HG03025 (cell line): ENCODE measurements around the gene SALL4.
"Not testable (repeated sequence)": the region's sequence is repeated elsewhere in the genome, so short reads cannot be mapped to it uniquely, and the experiment has no call there.

Experiments
- ATAC-seq: cut with Tn5 transposase; IDR thresholded peaks from one replicate; pipeline ENCODE4 v1.9.1; 2021; ENCODE audit warnings: mild to moderate bottlenecking, moderate library complexity; ENCODE audit not compliant: unreplicated experiment, low FRiP score

The SALL4 gene

DNA sequence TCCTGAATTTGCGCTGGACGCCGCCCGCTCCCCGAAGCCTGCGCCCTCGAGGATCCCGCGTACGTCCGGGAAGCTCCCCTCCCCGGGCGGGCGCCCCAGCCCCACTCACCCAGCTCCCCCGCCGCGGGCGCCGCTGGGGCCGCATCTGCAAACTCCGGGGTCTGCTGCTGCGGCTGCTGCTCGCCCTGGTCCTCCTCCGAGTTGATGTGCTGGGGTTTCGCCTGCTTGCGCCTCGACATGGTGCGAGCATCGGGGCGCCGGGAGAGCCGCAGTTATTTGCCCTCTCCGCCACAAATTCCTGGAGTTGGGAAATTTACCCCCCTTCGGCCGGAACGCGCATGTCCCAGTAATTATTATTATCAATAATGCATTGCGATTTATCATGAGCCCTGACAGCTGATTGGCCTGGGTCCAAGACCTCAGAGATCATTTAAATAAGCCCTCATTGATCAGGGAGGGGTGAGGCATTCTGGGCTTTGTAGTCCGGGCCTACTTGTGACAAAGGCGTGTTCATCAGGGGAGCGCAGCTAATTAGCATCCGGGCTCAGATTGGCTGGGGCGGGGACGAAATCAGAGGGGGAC, at the start of gene SALL4:
TSS of gene SALL4 (minus strand) at position 352 of the 582 bp plus-strand sequence. CDS start at position 239, 113 bp downstream.
- no peak for ATAC-seq

DNA sequence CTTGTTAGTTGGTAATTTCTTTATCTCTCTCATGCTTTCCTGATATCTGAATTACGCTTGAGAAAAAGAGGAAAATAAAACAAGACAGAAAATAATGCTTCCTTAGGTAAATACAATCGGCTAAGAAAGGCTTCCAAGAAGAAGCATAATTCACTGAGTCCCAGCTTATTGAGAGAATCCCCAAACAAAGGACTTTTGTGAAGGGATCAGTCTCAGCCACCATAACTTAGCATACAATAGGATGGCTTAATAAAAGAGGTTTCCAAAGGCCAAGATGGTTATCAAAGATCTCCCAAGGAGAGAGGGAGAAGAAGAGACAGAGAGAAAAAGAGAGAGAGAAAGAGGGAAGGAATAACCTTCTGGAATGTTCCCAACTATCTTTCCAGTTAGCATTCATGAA, 46.0 kb upstream of the SALL4 start:
- ATAC-seq: no peak

GRCh38 chr20:51840865-51841264, 38.5 kb upstream of the SALL4 start:
- ATAC-seq: no peak

DNA sequence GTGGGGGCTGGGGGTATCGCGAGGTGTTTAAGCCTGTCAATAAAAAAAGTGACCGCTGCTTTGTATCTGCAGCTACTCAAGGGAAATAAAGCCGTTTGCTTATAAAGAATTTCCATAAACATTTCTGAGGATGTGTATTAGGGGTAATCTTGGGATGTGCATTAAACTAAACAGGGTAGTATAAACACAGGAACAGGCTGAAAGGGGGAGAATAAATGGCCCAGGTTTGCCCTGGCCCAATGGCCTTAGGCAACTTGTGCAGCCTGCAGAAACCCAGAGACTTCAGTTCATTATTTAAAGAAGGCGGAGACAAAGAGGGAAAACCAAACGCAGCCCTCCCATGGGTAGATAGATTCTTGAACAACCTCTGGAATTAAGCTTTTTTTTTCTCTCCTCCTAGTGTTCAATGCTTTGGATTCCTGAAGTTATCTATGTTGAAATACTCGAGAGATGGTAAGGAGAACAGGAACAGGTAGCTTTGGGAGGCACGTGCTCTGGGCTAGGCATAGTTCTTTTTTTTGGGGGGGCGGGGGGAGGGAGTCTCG, 35.6 kb upstream of the SALL4 start:
- ATAC-seq: no peak

- ATAC-seq: no peak
These were observed 35.1 kb upstream of the SALL4 start for GRCh38 chr20:51837436-51837835.

DNA sequence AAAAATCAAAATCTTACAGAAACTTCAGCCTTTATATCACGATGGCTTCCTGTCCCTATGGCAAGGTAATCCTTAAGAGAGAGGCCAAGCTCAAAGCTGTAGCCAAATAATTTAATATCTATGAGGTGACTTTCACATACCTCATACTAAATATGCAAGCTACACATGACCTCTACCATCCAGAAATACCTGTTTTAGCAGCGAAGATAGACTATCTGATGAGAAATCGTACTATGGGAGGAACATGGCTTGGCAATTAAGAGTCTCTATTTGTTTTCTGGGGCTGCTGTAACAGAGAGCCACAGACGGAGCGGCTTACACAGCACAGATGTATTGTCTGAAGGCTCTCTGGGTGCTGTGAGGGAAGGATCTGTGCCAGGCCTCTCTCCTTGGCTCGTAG, 31.0 kb upstream of the SALL4 start:
- no peak for ATAC-seq

DNA sequence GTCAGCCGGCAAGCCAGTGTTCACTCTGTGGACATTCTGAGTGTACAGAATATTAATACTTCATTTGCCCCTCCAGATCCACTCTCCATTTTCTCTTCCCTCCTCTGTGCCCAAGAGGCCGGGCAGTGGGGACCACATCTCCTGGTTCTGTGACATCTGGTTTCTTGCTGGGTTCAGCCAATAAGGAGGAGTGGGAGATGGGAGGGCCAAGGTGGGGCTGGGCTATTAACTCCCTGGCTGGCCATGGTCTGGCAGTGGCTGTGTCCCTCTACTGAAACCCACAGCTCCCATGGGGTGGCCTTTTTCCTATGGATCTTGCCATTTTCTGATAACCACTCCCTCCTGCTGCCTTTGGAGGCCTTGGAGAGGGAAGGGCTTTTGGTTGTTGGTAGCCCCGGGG, 30.0 kb upstream of the SALL4 start:
- ATAC-seq: no peak

DNA sequence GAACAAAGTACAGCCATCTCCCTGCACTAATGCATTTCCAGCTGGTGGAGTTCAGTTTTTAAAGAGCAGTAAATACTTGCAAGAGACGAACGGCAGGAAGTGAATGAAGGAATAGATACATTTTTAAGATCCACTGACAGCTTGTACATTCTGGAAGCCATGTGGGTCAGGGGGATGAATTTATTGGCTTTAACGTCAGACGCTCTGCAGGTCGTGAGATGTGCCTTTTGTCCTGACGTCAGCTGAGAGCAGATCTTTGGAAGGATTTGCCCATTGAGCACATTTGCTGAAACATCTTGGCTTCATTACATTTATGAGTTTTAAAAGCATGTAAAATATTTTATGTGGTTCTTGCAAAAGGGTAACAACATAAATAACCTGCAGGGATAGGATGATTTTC, 29.5 kb upstream of the SALL4 start:
- no peak for ATAC-seq

- ATAC-seq: no peak
These were observed 28.2 kb upstream of the SALL4 start for GRCh38 chr20:51830538-51830937.

DNA sequence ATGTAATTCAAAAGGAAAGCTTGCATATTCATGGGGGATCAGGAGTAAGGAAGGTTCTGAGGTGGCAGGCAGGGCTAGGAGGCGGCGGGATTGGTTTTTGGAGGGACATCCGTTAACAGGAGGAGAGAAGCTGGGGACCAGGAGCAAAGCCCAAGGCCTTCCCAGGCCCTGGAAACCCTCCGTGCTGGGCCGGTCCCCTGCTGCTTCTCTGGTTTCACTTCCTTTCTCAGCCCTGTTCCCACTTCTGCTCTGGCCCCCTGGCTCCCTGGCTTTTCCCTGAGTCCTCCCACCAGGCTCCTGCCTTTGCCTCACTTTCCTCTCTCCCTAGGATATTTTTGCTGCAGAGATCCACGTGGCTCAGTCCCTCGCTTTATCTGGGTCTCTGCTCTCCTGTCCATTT, 26.4 kb upstream of the SALL4 start:
- ATAC-seq: no peak

- ATAC-seq: no peak
These were observed 24.1 kb upstream of the SALL4 start for GRCh38 chr20:51826372-51826771.

DNA sequence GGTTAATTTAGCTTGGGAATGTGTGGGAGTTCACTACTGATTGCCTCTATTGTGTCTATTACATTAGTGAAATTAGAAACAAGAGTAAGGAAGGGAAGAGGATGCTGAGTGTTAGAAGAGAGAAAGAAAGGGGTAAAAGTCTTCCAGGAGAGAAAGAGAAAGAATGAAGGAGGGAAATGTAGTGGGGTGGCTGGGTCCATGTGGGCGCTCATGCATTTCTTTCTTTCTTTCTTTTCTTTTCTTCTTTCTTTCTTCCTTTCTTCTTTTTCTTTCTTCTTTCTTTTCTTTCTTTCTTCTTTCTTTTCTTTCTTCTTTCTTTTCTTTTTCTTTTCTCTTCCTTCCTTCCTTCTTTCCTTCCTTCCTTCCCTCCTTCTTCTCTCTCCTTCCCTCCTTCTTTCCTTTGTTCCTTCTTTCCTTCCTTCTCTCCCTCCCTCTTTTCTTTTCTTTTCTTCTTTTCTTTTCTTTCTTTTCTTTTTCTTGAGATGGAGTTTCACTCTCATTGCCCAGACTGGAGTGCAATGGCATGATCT, 16.2 kb upstream of the SALL4 start:
- ATAC-seq: no peak

GRCh38 chr20:51816856-51817255, 14.5 kb upstream of the SALL4 start:
- not testable (repeated sequence) for ATAC-seq

- ATAC-seq: no peak
These were observed 13.2 kb upstream of the SALL4 start for GRCh38 chr20:51815383-51816076.

DNA sequence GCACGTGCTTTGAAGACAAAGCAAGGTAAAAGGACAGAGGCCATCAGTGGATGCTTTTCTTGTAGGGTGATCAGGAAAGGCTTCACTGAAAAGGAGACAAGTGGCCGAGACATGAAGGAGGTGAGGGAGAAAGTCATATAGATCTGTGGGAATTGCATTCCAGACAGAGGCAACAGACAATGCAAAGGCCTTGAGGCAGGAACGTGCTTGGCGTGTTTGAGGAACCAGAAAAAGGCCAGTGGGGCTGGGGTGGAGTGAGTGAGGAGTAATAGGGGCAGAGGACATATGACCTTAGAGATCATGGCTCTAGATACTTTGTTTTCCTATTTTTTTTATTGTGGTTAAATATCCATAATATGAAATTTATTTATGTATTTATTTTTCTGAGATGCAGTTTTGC, 10.5 kb upstream of the SALL4 start:
- ATAC-seq: no peak

GRCh38 chr20:51811514-51812128, 9.3 kb upstream of the SALL4 start:
- ATAC-seq: no peak

DNA sequence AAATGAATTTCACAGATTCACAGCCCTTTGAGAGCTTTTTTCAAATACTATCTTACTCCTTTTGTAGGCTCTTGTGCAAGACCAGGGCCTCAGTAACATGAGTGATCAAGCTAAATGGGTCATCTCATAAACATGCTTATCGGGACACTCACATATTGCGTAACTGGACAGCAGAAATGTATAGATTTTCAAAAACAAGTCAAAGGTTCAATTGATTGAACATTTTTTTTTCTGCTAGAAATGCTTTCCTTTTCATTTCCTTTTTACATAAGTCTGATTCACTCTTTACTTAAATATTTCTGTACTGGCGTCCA, 8.7 kb upstream of the SALL4 start:
- ATAC-seq: no peak

DNA sequence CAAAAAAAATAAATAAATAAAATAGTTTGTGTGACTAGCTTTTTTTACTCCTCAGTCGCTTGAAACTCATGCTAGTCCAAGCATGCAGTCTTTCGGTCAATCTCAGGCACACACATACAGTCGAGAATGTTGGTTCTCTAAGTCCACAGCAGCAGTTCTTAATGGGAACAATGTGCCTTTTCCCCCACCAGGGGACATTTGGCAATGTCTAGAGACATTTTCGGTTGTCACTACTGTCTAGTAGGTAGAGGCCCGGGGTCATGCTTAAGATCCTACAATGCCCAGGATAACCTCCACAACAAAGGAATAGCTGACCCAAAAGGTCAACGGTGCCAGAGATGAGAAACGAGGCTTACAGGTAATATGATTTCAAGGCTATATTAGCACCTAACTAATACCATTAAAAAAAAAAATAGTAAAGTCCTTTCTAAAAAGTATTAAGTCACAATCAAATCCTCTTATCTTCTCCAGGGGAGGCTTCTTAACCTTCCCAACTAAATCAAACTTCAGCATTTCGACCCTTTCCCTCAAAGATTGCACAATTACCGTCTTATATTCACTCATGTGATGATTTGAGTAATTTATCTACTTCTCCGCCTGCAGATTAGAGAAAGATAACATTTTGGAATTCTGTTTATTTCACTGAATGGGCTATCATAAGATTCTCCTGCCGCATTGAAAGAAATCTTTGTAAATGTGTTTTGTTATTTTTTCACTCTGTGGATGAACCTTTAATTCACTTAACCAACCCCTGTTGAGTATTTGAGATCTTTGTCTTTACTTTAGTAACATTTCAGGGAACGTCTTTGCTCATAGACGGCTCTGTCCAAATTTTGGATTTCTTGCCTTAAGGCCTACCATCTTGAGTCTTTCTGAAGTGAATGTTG, 8.1 kb upstream of the SALL4 start:
- no peak for ATAC-seq

- no peak for ATAC-seq
These were observed 5.5 kb upstream of the SALL4 start for GRCh38 chr20:51807720-51808250.

DNA sequence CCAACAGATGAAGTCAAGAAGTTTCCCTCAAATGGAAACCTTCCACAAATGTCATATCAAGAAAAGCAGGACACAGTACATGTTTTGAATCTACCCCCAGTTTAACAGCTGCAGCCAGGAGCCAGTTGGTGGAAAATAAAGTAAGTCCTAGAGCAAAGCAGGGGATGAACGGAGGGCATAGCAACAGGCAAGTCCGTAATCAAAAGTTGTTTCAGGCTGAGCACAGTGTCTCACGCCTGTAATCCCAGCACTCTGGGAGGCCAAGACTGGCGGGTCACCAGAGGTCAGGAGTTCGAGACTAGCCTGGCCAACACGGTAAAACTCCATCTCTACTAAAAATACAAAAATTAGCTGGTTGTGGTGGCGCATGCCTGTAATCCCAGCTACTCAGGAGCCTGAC, 2.4 kb upstream of the SALL4 start:
- ATAC-seq: no peak
